GM23338 (cell line): ENCODE results near the gene TNK2. TPM values are rescaled to one million over a fixed set of nuclear protein-coding genes. Genes with fewer than 3 reads are reported as not detected.

Experiments
- ATAC-seq: fragments of 200-7000 bp; cut with Tn5 transposase; 3 replicates; pipeline ENCODE4 v1.9.1; 2020
- DNase-seq: peaks from one replicate; pipeline ENCODE4 v3.0.0-alpha.2; 2015; ENCODE audit warnings: low spot score
- H2AFZ ChIP-seq: fragments of 200-600 bp; sonication (generic); 2 replicates; pipeline ENCODE4 v1.8.0; 2016; ENCODE audit warnings: antibody characterized with exemption, mild to moderate bottlenecking, moderate library complexity
- H3F3A ChIP-seq: fragments of 200-600 bp; sonication (generic); replicated peaks from 2 replicates; pipeline ENCODE4 v1.8.0; 2017; ENCODE audit warnings: antibody characterized with exemption, mixed run types, low read depth
- H3K27ac ChIP-seq: fragments of 200-600 bp; sonication (generic); 2 replicates; pipeline ENCODE4 v1.6.1; 2016; ENCODE audit warnings: low read depth
- H3K27me3 ChIP-seq: fragments of 200-600 bp; sonication (generic); 2 replicates; pipeline ENCODE4 v1.8.0; 2016; ENCODE audit warnings: mild to moderate bottlenecking, mixed run types, moderate library complexity; ENCODE audit not compliant: insufficient read depth
- H3K36me3 ChIP-seq: fragments of 200-600 bp; sonication (generic); 2 replicates; pipeline ENCODE4 v1.8.0; 2016; ENCODE audit warnings: mild to moderate bottlenecking; ENCODE audit not compliant: insufficient read depth
- H3K4me1 ChIP-seq: fragments of 200-600 bp; sonication (generic); 2 replicates; pipeline ENCODE4 v1.8.0; 2016; ENCODE audit warnings: mild to moderate bottlenecking, moderate library complexity; ENCODE audit not compliant: insufficient read depth
- H3K4me2 ChIP-seq: fragments of 200-600 bp; sonication (generic); 2 replicates; pipeline ENCODE4 v1.7.1; 2017; ENCODE audit warnings: mixed run types
- H3K4me3 ChIP-seq: fragments of 200-600 bp; sonication (generic); 2 replicates; pipeline ENCODE4 v1.6.1; 2016; ENCODE audit warnings: mixed run types
- H3K79me2 ChIP-seq: fragments of 200-600 bp; sonication (generic); replicated peaks from 2 replicates; pipeline ENCODE4 v1.8.0; 2017; ENCODE audit warnings: mild to moderate bottlenecking; ENCODE audit not compliant: insufficient read depth
- H3K9me2 ChIP-seq: fragments of 200-600 bp; sonication (generic); 2 replicates; pipeline ENCODE4 v1.8.0; 2017; ENCODE audit not compliant: insufficient read depth
- H4K20me1 ChIP-seq: fragments of 200-600 bp; sonication (generic); replicated peaks from 2 replicates; pipeline ENCODE4 v1.8.0; 2017; ENCODE audit warnings: mild to moderate bottlenecking; ENCODE audit not compliant: insufficient read depth
- H3K27ac Mint-ChIP-seq: 2 replicates; pipeline ENCODE4 v1.8.0; 2020; ENCODE audit warnings: inconsistent platforms, mild to moderate bottlenecking, moderate library complexity, mixed read lengths
- H3K27me3 Mint-ChIP-seq: 3 replicates; pipeline ENCODE4 v1.8.0; 2022; ENCODE audit warnings: low read depth, mild to moderate bottlenecking, moderate library complexity, mixed read lengths, inconsistent platforms; ENCODE audit not compliant: insufficient read depth, poor library complexity
- H3K36me3 Mint-ChIP-seq: 3 replicates; pipeline ENCODE4 v1.8.0; 2021; ENCODE audit warnings: low read depth, mild to moderate bottlenecking, inconsistent platforms, moderate library complexity, mixed read lengths
- H3K4me1 Mint-ChIP-seq: 3 replicates; pipeline ENCODE4 v1.8.0; 2020; ENCODE audit warnings: mild to moderate bottlenecking, inconsistent platforms, mixed read lengths
- H3K4me3 Mint-ChIP-seq: 3 replicates; pipeline ENCODE4 v1.8.0; 2021; ENCODE audit warnings: moderate library complexity, mild to moderate bottlenecking, inconsistent platforms, mixed read lengths
- H3K9me3 Mint-ChIP-seq: 3 replicates; pipeline ENCODE4 v1.8.0; 2020; ENCODE audit warnings: moderate library complexity, mild to moderate bottlenecking, inconsistent platforms, mixed read lengths
- CTCF ChIP-seq, 2 experiments: fragments of 200-600 bp in 1 of 2; sonication (generic) in 1 of 2; conservative IDR thresholded peaks; 2 replicates each; pipeline versions ENCODE4 v1.5.1 to v1.6.1; 2016 to 2017; ENCODE audit warnings: antibody characterized with exemption in 2 of 2, low read depth in 2 of 2, mild to moderate bottlenecking in 2 of 2, moderate library complexity in 1 of 2
- ETS1 ChIP-seq: IDR thresholded peaks from 2 replicates; pipeline ENCODE4 v1.6.1; 2016; ENCODE audit warnings: antibody characterized with exemption
- EZH2 ChIP-seq: fragments of 200-600 bp; sonication (generic); IDR thresholded peaks from one replicate; pipeline ENCODE4 v1.8.0; 2017; ENCODE audit warnings: antibody characterized with exemption, mild to moderate bottlenecking, low read depth; ENCODE audit not compliant: unreplicated experiment
- JUNB ChIP-seq: IDR thresholded peaks from one replicate; pipeline ENCODE4 v1.6.1; 2016; ENCODE audit warnings: antibody characterized with exemption; ENCODE audit not compliant: unreplicated experiment
- NANOG ChIP-seq: IDR thresholded peaks from 2 replicates; pipeline ENCODE4 v1.6.1; 2016; ENCODE audit warnings: antibody characterized with exemption, borderline replicate concordance
- POLR2AphosphoS5 ChIP-seq: IDR thresholded peaks from 2 replicates; pipeline ENCODE4 v1.6.1; 2016; ENCODE audit warnings: antibody characterized with exemption, low read depth
- ZNF114 ChIP-seq: fragments of 250-450 bp; sonication (Bioruptor Pico); IDR thresholded peaks from 2 replicates; pipeline ENCODE4 v1.5.0; 2020; ENCODE audit warnings: mild to moderate bottlenecking, moderate library complexity
- polyA plus RNA-seq: library from polyadenylated mRNA; unstranded; fragments of >200 nt; fragmentation: Nextera tagmentation; extraction: Ambion mirVana; gene quantifications from 2 replicates; pipeline ENCODE4 v1.2.1, GENCODE V29; 2016
- total RNA-seq: library from RNA; depleted of rRNA; stranded (reverse); fragments of >200 nt; shearing (Covaris generic); gene quantifications from 2 replicates; pipeline ENCODE4 v1.2.3, GENCODE V29; 2014
- TF ChIP-seq, protein P1 (sequence below): fragments of 250-450 bp; sonication (Bioruptor Pico); IDR thresholded peaks from 2 replicates; pipeline ENCODE4 v1.5.0; 2020; ENCODE audit warnings: mild to moderate bottlenecking, moderate library complexity

TNK2 gene
- total and polyA plus RNA-seq, 2 experiments from 2014 or later, result 10.0 to 22.5 TPM

- TF ChIP-seq, protein P1, sequence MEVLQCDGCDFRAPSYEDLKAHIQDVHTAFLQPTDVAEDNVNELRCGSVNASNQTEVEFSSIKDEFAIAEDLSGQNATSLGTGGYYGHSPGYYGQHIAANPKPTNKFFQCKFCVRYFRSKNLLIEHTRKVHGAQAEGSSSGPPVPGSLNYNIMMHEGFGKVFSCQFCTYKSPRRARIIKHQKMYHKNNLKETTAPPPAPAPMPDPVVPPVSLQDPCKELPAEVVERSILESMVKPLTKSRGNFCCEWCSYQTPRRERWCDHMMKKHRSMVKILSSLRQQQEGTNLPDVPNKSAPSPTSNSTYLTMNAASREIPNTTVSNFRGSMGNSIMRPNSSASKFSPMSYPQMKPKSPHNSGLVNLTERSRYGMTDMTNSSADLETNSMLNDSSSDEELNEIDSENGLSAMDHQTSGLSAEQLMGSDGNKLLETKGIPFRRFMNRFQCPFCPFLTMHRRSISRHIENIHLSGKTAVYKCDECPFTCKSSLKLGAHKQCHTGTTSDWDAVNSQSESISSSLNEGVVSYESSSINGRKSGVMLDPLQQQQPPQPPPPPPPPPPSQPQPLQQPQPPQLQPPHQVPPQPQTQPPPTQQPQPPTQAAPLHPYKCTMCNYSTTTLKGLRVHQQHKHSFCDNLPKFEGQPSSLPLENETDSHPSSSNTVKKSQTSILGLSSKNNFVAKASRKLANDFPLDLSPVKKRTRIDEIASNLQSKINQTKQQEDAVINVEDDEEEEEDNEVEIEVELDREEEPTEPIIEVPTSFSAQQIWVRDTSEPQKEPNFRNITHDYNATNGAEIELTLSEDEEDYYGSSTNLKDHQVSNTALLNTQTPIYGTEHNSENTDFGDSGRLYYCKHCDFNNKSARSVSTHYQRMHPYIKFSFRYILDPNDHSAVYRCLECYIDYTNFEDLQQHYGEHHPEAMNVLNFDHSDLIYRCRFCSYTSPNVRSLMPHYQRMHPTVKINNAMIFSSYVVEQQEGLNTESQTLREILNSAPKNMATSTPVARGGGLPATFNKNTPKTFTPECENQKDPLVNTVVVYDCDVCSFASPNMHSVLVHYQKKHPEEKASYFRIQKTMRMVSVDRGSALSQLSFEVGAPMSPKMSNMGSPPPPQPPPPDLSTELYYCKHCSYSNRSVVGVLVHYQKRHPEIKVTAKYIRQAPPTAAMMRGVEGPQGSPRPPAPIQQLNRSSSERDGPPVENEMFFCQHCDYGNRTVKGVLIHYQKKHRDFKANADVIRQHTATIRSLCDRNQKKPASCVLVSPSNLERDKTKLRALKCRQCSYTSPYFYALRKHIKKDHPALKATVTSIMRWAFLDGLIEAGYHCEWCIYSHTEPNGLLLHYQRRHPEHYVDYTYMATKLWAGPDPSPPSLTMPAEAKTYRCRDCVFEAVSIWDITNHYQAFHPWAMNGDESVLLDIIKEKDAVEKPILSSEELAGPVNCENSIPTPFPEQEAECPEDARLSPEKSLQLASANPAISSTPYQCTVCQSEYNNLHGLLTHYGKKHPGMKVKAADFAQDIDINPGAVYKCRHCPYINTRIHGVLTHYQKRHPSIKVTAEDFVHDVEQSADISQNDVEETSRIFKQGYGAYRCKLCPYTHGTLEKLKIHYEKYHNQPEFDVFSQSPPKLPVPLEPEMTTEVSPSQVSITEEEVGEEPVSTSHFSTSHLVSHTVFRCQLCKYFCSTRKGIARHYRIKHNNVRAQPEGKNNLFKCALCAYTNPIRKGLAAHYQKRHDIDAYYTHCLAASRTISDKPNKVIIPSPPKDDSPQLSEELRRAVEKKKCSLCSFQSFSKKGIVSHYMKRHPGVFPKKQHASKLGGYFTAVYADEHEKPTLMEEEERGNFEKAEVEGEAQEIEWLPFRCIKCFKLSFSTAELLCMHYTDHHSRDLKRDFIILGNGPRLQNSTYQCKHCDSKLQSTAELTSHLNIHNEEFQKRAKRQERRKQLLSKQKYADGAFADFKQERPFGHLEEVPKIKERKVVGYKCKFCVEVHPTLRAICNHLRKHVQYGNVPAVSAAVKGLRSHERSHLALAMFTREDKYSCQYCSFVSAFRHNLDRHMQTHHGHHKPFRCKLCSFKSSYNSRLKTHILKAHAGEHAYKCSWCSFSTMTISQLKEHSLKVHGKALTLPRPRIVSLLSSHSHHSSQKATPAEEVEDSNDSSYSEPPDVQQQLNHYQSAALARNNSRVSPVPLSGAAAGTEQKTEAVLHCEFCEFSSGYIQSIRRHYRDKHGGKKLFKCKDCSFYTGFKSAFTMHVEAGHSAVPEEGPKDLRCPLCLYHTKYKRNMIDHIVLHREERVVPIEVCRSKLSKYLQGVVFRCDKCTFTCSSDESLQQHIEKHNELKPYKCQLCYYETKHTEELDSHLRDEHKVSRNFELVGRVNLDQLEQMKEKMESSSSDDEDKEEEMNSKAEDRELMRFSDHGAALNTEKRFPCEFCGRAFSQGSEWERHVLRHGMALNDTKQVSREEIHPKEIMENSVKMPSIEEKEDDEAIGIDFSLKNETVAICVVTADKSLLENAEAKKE (CRISPR knock-in tag), result no peak
Measured at GRCh38 chr3:195834675-195835583, 73.4 kb downstream of the TNK2 start (continued).

DNA sequence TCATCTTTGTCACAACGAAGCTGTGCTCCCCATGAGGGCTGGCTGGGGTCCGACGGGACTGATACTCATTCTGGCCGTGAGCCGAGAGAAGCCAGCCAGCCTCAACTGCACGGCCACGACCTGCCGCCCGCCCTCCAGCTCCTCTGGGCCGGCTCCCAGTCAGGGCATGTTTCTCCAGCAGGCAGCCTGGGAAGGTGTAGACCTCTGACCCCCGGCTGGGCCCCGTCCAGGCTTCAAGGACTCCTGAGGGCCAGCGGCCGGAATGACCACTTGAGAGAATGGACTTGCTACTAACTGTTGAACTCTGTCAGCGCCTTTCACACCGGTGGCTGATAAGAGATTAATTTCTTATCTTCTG, 78.5 kb downstream of the TNK2 start:
- Histone ChIP-seq H3K4me2 (no peak overlapping the region), H3K9me2 (no peaks in the 10 kb centered on the region), H3F3A (no peaks in the 10 kb centered on the region), H4K20me1 (no peaks in the 10 kb centered on the region), H2AFZ (no peak overlapping the region), H3K4me3 (no peak overlapping the region), H3K4me1 (no peaks in the 10 kb centered on the region), H3K27ac (no peak overlapping the region), H3K36me3 (no peaks in the 10 kb centered on the region), H3K79me2 (no peaks in the 10 kb centered on the region), H3K27me3 (no peaks in the 10 kb centered on the region)
- Mint-ChIP-seq H3K4me3 (no peak overlapping the region), H3K27ac (no peak overlapping the region), H3K9me3 (peaks cover 3% of the 10 kb centered on the region; the same call in 1 of the 3 replicates), H3K4me1 (no peaks in the 10 kb centered on the region), H3K27me3 (peaks cover 16% of the 10 kb centered on the region), H3K36me3 (no peaks in the 10 kb centered on the region)
- no peak for DNase-seq
- ATAC-seq, result no peak
- no peak for TF ChIP-seq NANOG
- TF ChIP-seq POLR2AphosphoS5, result no peak
- no peak for TF ChIP-seq JUNB
- no peak for TF ChIP-seq ETS1
- TF ChIP-seq ZNF114, result no peak
- TF ChIP-seq CTCF (conservative IDR thresholded peaks at IDR 0.05; ENCODE audit: low read depth in 2 of 2), result no peak
- TF ChIP-seq EZH2, result no peak
